Measurements from ENCODE around the gene EBF3.

EBF3 gene

DNA sequence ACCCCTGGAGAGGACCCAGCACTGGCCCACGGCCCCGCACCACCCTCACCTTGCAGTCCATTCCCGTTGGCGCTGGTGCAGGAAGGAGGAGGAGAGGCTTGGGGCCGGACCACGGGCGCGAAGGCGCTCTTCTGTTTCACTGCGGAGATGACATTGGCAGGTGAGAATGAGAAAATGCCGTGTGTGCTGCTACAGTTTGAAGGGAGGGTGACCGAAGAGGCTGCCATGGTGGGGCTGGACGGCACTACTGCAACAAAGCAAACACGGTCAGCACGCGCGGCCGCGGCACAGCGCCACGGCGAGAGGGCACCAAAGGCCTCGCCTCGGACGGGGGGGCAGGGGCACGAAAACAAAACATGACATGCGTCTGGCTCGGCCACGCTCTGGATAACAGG, 123.9 kb downstream of the EBF3 start:
- H3K27me3 ChIP-seq (ENCODE audit: insufficient read depth, low read length, poor library complexity), result no peaks in the 10 kb centered on the region
- H3K79me2 ChIP-seq (ENCODE audit: insufficient read depth, low read length), result no peaks in the 10 kb centered on the region
- no peaks in the 10 kb centered on the region for H3K9me3 ChIP-seq (ENCODE audit: insufficient read depth, low read length, severe bottlenecking)
- no peaks in the 10 kb centered on the region for H3K36me3 ChIP-seq (ENCODE audit: insufficient read depth, low read length)
- no peaks in the 10 kb centered on the region for H4K20me1 ChIP-seq (ENCODE audit: insufficient read depth, low read length)
- H3K4me3 ChIP-seq (ENCODE audit: low read depth in 1 of 2, low read length in 2 of 2), result no peak overlapping the region
- no peak for TF ChIP-seq CTCF (IDR thresholded peaks at IDR 0.05; ENCODE audit: borderline replicate concordance, extremely low read depth, low read length, poor library complexity, severe bottlenecking)
- no peak for TF ChIP-seq EZH2 (IDR thresholded peaks at IDR 0.05; ENCODE audit: borderline replicate concordance, low read depth, low read length, severe bottlenecking)
- H2AFZ ChIP-seq (ENCODE audit: low read depth, low read length), result no peak overlapping the region
- H3K4me2 ChIP-seq (ENCODE audit: insufficient read depth, low read length), result no peak overlapping the region
- no peak overlapping the region for H3K9ac ChIP-seq (ENCODE audit: low read depth, low read length)
- no peak for DNase-seq
- no peak for ATAC-seq (ENCODE audit: insufficient read depth, low read depth)
- H3K27ac ChIP-seq (ENCODE audit: low read length), result no peak overlapping the region
- no peaks in the 10 kb centered on the region for H3K4me1 ChIP-seq (ENCODE audit: insufficient read depth, low read length)

- Histone ChIP-seq H3K4me2 (ENCODE audit: insufficient read depth, low read length) (no peak overlapping the region), H4K20me1 (ENCODE audit: insufficient read depth, low read length) (no peaks in the 10 kb centered on the region), H3K4me1 (ENCODE audit: insufficient read depth, low read length) (no peaks in the 10 kb centered on the region), H3K27ac (ENCODE audit: low read length) (no peak overlapping the region), H3K9me3 (ENCODE audit: insufficient read depth, low read length, severe bottlenecking) (no peaks in the 10 kb centered on the region), H3K79me2 (ENCODE audit: insufficient read depth, low read length) (no peaks in the 10 kb centered on the region), H3K9ac (ENCODE audit: low read depth, low read length) (no peak overlapping the region), H3K36me3 (ENCODE audit: insufficient read depth, low read length) (no peaks in the 10 kb centered on the region), H2AFZ (ENCODE audit: low read depth, low read length) (no peak overlapping the region), H3K27me3 (ENCODE audit: insufficient read depth, low read length, poor library complexity) (no peaks in the 10 kb centered on the region), H3K4me3 (ENCODE audit: low read depth in 1 of 2, low read length in 2 of 2) (no peak overlapping the region)
- no peak for TF ChIP-seq CTCF (IDR thresholded peaks at IDR 0.05; ENCODE audit: borderline replicate concordance, extremely low read depth, low read length, poor library complexity, severe bottlenecking)
- no peak for TF ChIP-seq EZH2 (IDR thresholded peaks at IDR 0.05; ENCODE audit: borderline replicate concordance, low read depth, low read length, severe bottlenecking)
- ATAC-seq (ENCODE audit: insufficient read depth, low read depth), result no peak
- no peak for DNase-seq
Measured at GRCh38 chr10:129839285-129840195, 124.5 kb downstream of the EBF3 start.

DNA sequence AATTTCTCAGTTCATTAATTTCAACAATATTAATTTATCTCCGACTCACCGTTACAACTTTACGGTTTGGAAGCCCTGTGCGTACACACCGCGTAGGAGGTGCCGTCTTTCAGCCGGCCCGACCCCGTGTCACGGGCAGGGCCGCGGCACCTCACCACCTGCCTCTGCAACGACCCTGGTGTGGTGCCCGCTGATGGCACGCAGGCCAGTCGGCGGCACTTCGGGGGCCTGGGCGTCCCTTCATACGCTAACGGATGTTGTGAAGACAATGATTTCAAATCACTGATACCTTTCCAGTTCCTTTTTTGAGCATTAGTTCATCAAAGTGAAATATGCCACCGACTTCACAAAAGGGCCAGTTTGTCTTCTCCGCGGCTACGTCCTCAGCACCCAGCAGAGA, 125.3 kb downstream of the EBF3 start:
- no peak for ATAC-seq (ENCODE audit: insufficient read depth, low read depth)
- Histone ChIP-seq H4K20me1 (ENCODE audit: insufficient read depth, low read length) (no peaks in the 10 kb centered on the region), H3K79me2 (ENCODE audit: insufficient read depth, low read length) (no peaks in the 10 kb centered on the region), H2AFZ (ENCODE audit: low read depth, low read length) (no peak overlapping the region), H3K9ac (ENCODE audit: low read depth, low read length) (no peak overlapping the region), H3K4me2 (ENCODE audit: insufficient read depth, low read length) (no peak overlapping the region), H3K27ac (ENCODE audit: low read length) (no peak overlapping the region), H3K36me3 (ENCODE audit: insufficient read depth, low read length) (no peaks in the 10 kb centered on the region), H3K4me1 (ENCODE audit: insufficient read depth, low read length) (no peaks in the 10 kb centered on the region), H3K9me3 (ENCODE audit: insufficient read depth, low read length, severe bottlenecking) (no peaks in the 10 kb centered on the region), H3K27me3 (ENCODE audit: insufficient read depth, low read length, poor library complexity) (no peaks in the 10 kb centered on the region), H3K4me3 (ENCODE audit: low read depth in 1 of 2, low read length in 2 of 2) (no peak overlapping the region)
- DNase-seq, result no peak
- TF ChIP-seq CTCF (IDR thresholded peaks at IDR 0.05; ENCODE audit: borderline replicate concordance, extremely low read depth, low read length, poor library complexity, severe bottlenecking) (no peak), EZH2 (IDR thresholded peaks at IDR 0.05; ENCODE audit: borderline replicate concordance, low read depth, low read length, severe bottlenecking) (no peak)
